DND-41 (cell line): Measurements from ENCODE around the gene SLX4.

Experiments used
- ATAC-seq: fragments of 200-7000 bp; cut with Tn5 transposase; 3 replicates; pipeline ENCODE4 v1.9.1; 2021; ENCODE audit warnings: low read depth; ENCODE audit not compliant: insufficient read depth
- DNase-seq: peaks from one replicate; pipeline ENCODE4 v3.0.0-alpha.2; 2020
- H2AFZ ChIP-seq: 2 replicates; pipeline ENCODE4 v1.6.0; 2012; ENCODE audit warnings: low read depth, low read length
- H3K27ac ChIP-seq: 2 replicates; pipeline ENCODE4 v1.5.1; 2012; ENCODE audit warnings: low read length, inconsistent platforms
- H3K27me3 ChIP-seq: fragments of 200-600 bp; sonication (generic); 2 replicates; pipeline ENCODE4 v1.6.0; 2012; ENCODE audit warnings: low read length, mild to moderate bottlenecking, inconsistent platforms; ENCODE audit not compliant: insufficient read depth, poor library complexity
- H3K36me3 ChIP-seq: 2 replicates; pipeline ENCODE4 v1.5.1; 2012; ENCODE audit warnings: low read length, inconsistent platforms; ENCODE audit not compliant: insufficient read depth
- H3K4me1 ChIP-seq: 2 replicates; pipeline ENCODE4 v1.5.1; 2012; ENCODE audit warnings: mild to moderate bottlenecking, low read length; ENCODE audit not compliant: insufficient read depth
- H3K4me2 ChIP-seq: 2 replicates; pipeline ENCODE4 v1.6.0; 2012; ENCODE audit warnings: mild to moderate bottlenecking, moderate library complexity, low read length, inconsistent platforms; ENCODE audit not compliant: insufficient read depth
- H3K4me3 ChIP-seq, 2 experiments: fragments of 200-600 bp in 1 of 2; shearing (Covaris generic) in 1 of 2; 2 replicates each; pipeline ENCODE4 v1.5.1; 2012 to 2016; ENCODE audit warnings: inconsistent platforms in 2 of 2, low read length in 2 of 2, mild to moderate bottlenecking in 2 of 2, low read depth in 1 of 2, moderate library complexity in 1 of 2
- H3K79me2 ChIP-seq: 2 replicates; pipeline ENCODE4 v1.6.0; 2012; ENCODE audit warnings: low read length, inconsistent platforms; ENCODE audit not compliant: insufficient read depth
- H3K9ac ChIP-seq: 2 replicates; pipeline ENCODE4 v1.6.0; 2012; ENCODE audit warnings: low read depth, mild to moderate bottlenecking, inconsistent platforms, low read length, moderate library complexity
- H3K9me3 ChIP-seq: 2 replicates; pipeline ENCODE4 v1.5.1; 2012; ENCODE audit warnings: low read length, moderate library complexity, mild to moderate bottlenecking, inconsistent platforms; ENCODE audit not compliant: insufficient read depth, severe bottlenecking
- H4K20me1 ChIP-seq: 2 replicates; pipeline ENCODE4 v1.6.0; 2012; ENCODE audit warnings: low read length; ENCODE audit not compliant: insufficient read depth
- CTCF ChIP-seq: IDR thresholded peaks from 2 replicates; pipeline ENCODE4 v1.5.1; 2012; ENCODE audit warnings: borderline replicate concordance, low read length, moderate library complexity, mild to moderate bottlenecking; ENCODE audit not compliant: poor library complexity, severe bottlenecking; ENCODE audit errors: extremely low read depth
- EZH2 ChIP-seq: IDR thresholded peaks from 3 replicates; pipeline ENCODE4 v1.6.1; 2012; ENCODE audit warnings: borderline replicate concordance, low read depth, mild to moderate bottlenecking, moderate library complexity, low read length, inconsistent platforms; ENCODE audit not compliant: severe bottlenecking

SLX4 gene

GRCh38 chr16:3643095-3643730 is 31.8 kb upstream of the SLX4 start:
- H3K4me2 ChIP-seq, result no peak overlapping the region
- no peaks in the 10 kb centered on the region for H3K9me3 ChIP-seq
- no peak overlapping the region for H3K27ac ChIP-seq
- no peaks in the 10 kb centered on the region for H3K4me1 ChIP-seq
- DNase-seq, result no peak
- TF ChIP-seq EZH2 (no peak), CTCF (no peak)
- H4K20me1 ChIP-seq, result no peaks in the 10 kb centered on the region; the same call in 1 of the 2 replicates
- H3K4me3 ChIP-seq, result no peak overlapping the region
- H3K36me3 ChIP-seq, result peaks cover 29% of the 10 kb centered on the region
- H3K79me2 ChIP-seq, result peaks cover 2% of the 10 kb centered on the region; the same call in 1 of the 2 replicates
- no peak for ATAC-seq
- H3K27me3 ChIP-seq, result no peaks in the 10 kb centered on the region
- no peak overlapping the region for H2AFZ ChIP-seq
- H3K9ac ChIP-seq, result no peak overlapping the region

- peaks cover 2% of the 10 kb centered on the region; the same call in 1 of the 2 replicates for H3K79me2 ChIP-seq
- H3K36me3 ChIP-seq, result peaks cover 29% of the 10 kb centered on the region
- no peaks in the 10 kb centered on the region; the same call in 1 of the 2 replicates for H4K20me1 ChIP-seq
- H3K27me3 ChIP-seq, result no peaks in the 10 kb centered on the region
- H3K9ac ChIP-seq, result no peak overlapping the region
- H2AFZ ChIP-seq, result no peak overlapping the region
- DNase-seq (no peak), ATAC-seq (no peak)
- H3K27ac ChIP-seq, result no peak overlapping the region
- no peaks in the 10 kb centered on the region for H3K9me3 ChIP-seq
- TF ChIP-seq CTCF (no peak), EZH2 (no peak)
- no peak overlapping the region for H3K4me2 ChIP-seq
- peaks cover 6% of the 10 kb centered on the region for H3K4me1 ChIP-seq
- no peak overlapping the region for H3K4me3 ChIP-seq
Measured at GRCh38 chr16:3642397-3643094, 31.1 kb upstream of the SLX4 start.

GRCh38 chr16:3641801-3642396 is 30.5 kb upstream of the SLX4 start:
- H3K79me2 ChIP-seq, result peaks cover 2% of the 10 kb centered on the region; the same call in 1 of the 2 replicates
- ATAC-seq (no peak), DNase-seq (no peak)
- peaks cover 29% of the 10 kb centered on the region for H3K36me3 ChIP-seq
- no peak overlapping the region for H3K4me2 ChIP-seq
- TF ChIP-seq EZH2 (no peak), CTCF (no peak)
- H3K4me1 ChIP-seq, result peaks cover 12% of the 10 kb centered on the region
- no peaks in the 10 kb centered on the region for H3K9me3 ChIP-seq
- no peak overlapping the region for H3K4me3 ChIP-seq
- H4K20me1 ChIP-seq, result no peaks in the 10 kb centered on the region; the same call in 1 of the 2 replicates
- H3K9ac ChIP-seq, result no peak overlapping the region
- H3K27me3 ChIP-seq, result no peaks in the 10 kb centered on the region
- H3K27ac ChIP-seq, result no peak overlapping the region
- H2AFZ ChIP-seq, result no peak overlapping the region
